ENCODE measurements around the gene ACACA. TPM values are rescaled to one million over a fixed set of nuclear protein-coding genes. Genes with fewer than 3 reads are reported as not detected.

ACACA gene
- total and polyA plus RNA-seq, 2 donors (not counting 1 experiment from before 2014, with no cell fraction given), result 45.2 to 123 TPM

DNA sequence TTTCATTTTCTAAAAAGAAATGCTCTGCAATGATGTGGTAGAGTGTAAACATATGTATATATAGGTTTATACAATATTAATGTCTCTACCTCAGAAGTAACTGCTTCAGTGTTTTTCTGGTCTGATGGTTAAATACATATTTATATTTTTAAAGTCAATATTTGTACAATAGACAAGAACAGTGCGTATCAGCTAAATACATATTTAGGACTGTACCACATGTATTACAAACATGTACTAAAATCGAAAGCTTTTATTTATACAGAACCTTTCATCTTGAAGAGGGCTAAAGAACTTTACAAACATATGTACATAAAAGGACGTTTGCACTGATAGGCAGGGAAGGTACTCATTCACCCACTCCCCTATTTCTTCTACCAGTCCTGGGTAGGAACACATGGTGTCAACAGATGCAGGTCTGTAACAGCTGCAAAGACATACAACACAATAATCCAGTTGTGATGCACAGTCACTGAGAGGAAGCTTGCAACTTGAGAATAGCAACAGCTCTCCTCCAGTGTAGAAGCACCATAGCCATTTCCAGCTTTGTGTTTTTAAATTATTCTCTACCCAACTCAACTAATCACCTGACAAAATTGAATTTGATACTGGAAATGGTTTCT, 237.8 kb downstream of the ACACA start:
- no peak for DNase-seq (ENCODE audit: low read depth in 2 of 2)
- Histone ChIP-seq H3K36me3 (ENCODE audit: control insufficient read depth, insufficient read depth, low read length) (no peaks in the 10 kb centered on the region), H3K4me3 (replicated peaks in 1 of 4; ENCODE audit: control extremely low read depth in 1 of 4, insufficient read depth in 1 of 4, low read depth in 3 of 4, low read length in 4 of 4) (no peak overlapping the region), H2AFZ (ENCODE audit: low read length) (no peak overlapping the region), H3K4me1 (ENCODE audit: control insufficient read depth, extremely low read depth, insufficient read depth, low read length) (no peaks in the 10 kb centered on the region), H4K20me1 (ENCODE audit: control insufficient read depth, extremely low read depth, insufficient read depth, low read length) (no peaks in the 10 kb centered on the region), H3K9me3 (ENCODE audit: control insufficient read depth, insufficient read depth, low read depth, low read length) (no peaks in the 10 kb centered on the region), H3K27me3 (ENCODE audit: control insufficient read depth, insufficient read depth, low read length) (no peaks in the 10 kb centered on the region), H3K4me2 (ENCODE audit: extremely low read depth, insufficient read depth, low read length) (no peak overlapping the region), H3K27ac (ENCODE audit: insufficient read depth, low read length) (no peak overlapping the region), H3K79me2 (ENCODE audit: control insufficient read depth, insufficient read depth, low read length) (no peaks in the 10 kb centered on the region), H3K9ac (ENCODE audit: insufficient read depth, low read length) (no peak overlapping the region)
- no peak for TF ChIP-seq EZH2 (IDR thresholded peaks at IDR 0.05; ENCODE audit: low read length, missing control alignments)
- TF ChIP-seq, protein P1, sequence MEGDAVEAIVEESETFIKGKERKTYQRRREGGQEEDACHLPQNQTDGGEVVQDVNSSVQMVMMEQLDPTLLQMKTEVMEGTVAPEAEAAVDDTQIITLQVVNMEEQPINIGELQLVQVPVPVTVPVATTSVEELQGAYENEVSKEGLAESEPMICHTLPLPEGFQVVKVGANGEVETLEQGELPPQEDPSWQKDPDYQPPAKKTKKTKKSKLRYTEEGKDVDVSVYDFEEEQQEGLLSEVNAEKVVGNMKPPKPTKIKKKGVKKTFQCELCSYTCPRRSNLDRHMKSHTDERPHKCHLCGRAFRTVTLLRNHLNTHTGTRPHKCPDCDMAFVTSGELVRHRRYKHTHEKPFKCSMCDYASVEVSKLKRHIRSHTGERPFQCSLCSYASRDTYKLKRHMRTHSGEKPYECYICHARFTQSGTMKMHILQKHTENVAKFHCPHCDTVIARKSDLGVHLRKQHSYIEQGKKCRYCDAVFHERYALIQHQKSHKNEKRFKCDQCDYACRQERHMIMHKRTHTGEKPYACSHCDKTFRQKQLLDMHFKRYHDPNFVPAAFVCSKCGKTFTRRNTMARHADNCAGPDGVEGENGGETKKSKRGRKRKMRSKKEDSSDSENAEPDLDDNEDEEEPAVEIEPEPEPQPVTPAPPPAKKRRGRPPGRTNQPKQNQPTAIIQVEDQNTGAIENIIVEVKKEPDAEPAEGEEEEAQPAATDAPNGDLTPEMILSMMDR (conservative IDR thresholded peaks at IDR 0.05 in 1 of 2, IDR thresholded peaks at IDR 0.05 in 1 of 2; ENCODE audit: low read depth in 1 of 2, low read length in 2 of 2), result no peak

- Histone ChIP-seq H3K9me3 (ENCODE audit: control insufficient read depth, insufficient read depth, low read depth, low read length) (no peaks in the 10 kb centered on the region), H4K20me1 (ENCODE audit: control insufficient read depth, extremely low read depth, insufficient read depth, low read length) (no peaks in the 10 kb centered on the region), H3K79me2 (ENCODE audit: control insufficient read depth, insufficient read depth, low read length) (no peaks in the 10 kb centered on the region), H3K4me3 (replicated peaks in 1 of 4; ENCODE audit: control extremely low read depth in 1 of 4, insufficient read depth in 1 of 4, low read depth in 3 of 4, low read length in 4 of 4) (no peak overlapping the region), H3K27me3 (ENCODE audit: control insufficient read depth, insufficient read depth, low read length) (no peaks in the 10 kb centered on the region), H3K9ac (ENCODE audit: insufficient read depth, low read length) (no peak overlapping the region), H3K4me2 (ENCODE audit: extremely low read depth, insufficient read depth, low read length) (no peak overlapping the region), H2AFZ (ENCODE audit: low read length) (no peak overlapping the region), H3K36me3 (ENCODE audit: control insufficient read depth, insufficient read depth, low read length) (no peaks in the 10 kb centered on the region), H3K27ac (ENCODE audit: insufficient read depth, low read length) (no peak overlapping the region), H3K4me1 (ENCODE audit: control insufficient read depth, extremely low read depth, insufficient read depth, low read length) (no peaks in the 10 kb centered on the region)
- DNase-seq (ENCODE audit: low read depth in 2 of 2), result no peak
- TF ChIP-seq EZH2 (IDR thresholded peaks at IDR 0.05; ENCODE audit: low read length, missing control alignments), result no peak
- TF ChIP-seq, protein P1 (conservative IDR thresholded peaks at IDR 0.05 in 1 of 2, IDR thresholded peaks at IDR 0.05 in 1 of 2; ENCODE audit: low read depth in 1 of 2, low read length in 2 of 2), result no peak
Observed at GRCh38 chr17:37167756-37168155, 238.9 kb downstream of the ACACA start.

GRCh38 chr17:37164057-37164456, 242.6 kb downstream of the ACACA start:
- Histone ChIP-seq H3K4me2 (ENCODE audit: extremely low read depth, insufficient read depth, low read length) (no peak overlapping the region), H4K20me1 (ENCODE audit: control insufficient read depth, extremely low read depth, insufficient read depth, low read length) (no peaks in the 10 kb centered on the region), H3K4me1 (ENCODE audit: control insufficient read depth, extremely low read depth, insufficient read depth, low read length) (peaks cover 2% of the 10 kb centered on the region), H3K27ac (ENCODE audit: insufficient read depth, low read length) (no peak overlapping the region), H3K9me3 (ENCODE audit: control insufficient read depth, insufficient read depth, low read depth, low read length) (no peaks in the 10 kb centered on the region), H3K27me3 (ENCODE audit: control insufficient read depth, insufficient read depth, low read length) (no peaks in the 10 kb centered on the region), H3K9ac (ENCODE audit: insufficient read depth, low read length) (no peak overlapping the region), H3K4me3 (replicated peaks in 1 of 4; ENCODE audit: control extremely low read depth in 1 of 4, insufficient read depth in 1 of 4, low read depth in 3 of 4, low read length in 4 of 4) (no peak overlapping the region), H3K36me3 (ENCODE audit: control insufficient read depth, insufficient read depth, low read length) (no peaks in the 10 kb centered on the region), H2AFZ (ENCODE audit: low read length) (no peak overlapping the region), H3K79me2 (ENCODE audit: control insufficient read depth, insufficient read depth, low read length) (no peaks in the 10 kb centered on the region)
- no peak for DNase-seq (ENCODE audit: low read depth in 2 of 2)
- TF ChIP-seq EZH2 (IDR thresholded peaks at IDR 0.05; ENCODE audit: low read length, missing control alignments), result no peak
- TF ChIP-seq, protein P1 (conservative IDR thresholded peaks at IDR 0.05 in 1 of 2, IDR thresholded peaks at IDR 0.05 in 1 of 2; ENCODE audit: low read depth in 1 of 2, low read length in 2 of 2), result no peak

Measured in fibroblast of lung (primary cell).